GM21360 (cell line): ENCODE results near the gene TMA7B.
A peak's percentile ranks its signal among the peaks of the same experiment; 100 is the strongest.
"Not testable (repeated sequence)": the region's sequence is repeated elsewhere in the genome, so short reads cannot be mapped to it uniquely, and the experiment has no call there.

ENCODE experiments used
- ATAC-seq: cut with Tn5 transposase; IDR thresholded peaks from one replicate; pipeline ENCODE4 v1.9.1; 2021; ENCODE audit warnings: mild to moderate bottlenecking, moderate library complexity; ENCODE audit not compliant: unreplicated experiment

The TMA7B gene

DNA sequence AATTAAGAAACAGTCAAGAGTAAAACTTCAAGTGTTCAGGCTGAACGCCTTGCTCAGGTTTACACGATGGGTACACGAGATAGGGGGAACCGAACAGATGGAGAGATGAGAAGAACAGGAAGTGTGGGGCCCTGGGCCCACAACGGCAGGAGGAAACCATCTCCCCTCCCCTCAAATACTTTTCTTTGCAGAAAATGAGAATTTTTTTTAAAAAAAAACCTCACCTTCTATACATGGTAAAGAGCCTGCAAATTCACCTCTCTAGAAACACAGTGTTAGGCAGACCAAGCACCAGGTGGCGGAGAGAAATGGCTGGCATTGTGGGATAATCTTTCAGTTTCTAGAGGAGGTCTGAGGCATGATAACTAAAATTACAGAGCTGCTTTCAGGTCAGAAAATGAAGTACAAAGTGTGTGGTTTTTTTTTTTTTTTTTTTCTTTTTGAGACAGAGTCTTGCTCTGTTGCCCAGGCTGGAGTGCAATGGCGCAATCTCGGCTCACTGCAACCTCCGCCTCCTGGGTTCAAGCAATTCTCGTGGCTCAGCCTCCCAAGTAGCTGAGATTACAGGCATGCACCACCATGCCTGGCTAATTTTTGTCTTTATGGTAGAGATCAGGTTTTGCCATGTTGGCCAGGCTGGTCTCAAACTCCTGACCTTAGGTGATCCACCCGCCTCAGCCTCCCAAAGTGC is 8.4 kb upstream of the TMA7B start:
- ATAC-seq = not testable (repeated sequence)

DNA sequence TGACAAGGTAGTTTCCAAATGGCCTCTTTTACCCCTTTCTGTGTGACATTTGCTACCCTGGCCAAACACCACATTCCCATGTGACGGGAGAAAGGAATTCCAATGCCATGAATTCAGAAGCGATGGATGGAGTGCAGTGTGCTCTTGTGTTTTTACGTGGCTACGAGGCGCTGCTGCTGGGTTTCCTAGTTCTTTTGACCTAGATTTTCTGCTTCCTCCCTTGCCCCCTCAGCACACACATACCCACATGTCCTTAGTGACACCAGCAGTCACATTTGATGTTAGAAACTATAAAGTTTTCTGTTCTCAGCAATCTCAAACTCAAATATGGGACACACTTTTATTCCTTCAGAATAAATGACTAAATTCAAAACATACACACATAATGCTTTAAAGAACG is 7.8 kb upstream of the TMA7B start:
- no peak for ATAC-seq

DNA sequence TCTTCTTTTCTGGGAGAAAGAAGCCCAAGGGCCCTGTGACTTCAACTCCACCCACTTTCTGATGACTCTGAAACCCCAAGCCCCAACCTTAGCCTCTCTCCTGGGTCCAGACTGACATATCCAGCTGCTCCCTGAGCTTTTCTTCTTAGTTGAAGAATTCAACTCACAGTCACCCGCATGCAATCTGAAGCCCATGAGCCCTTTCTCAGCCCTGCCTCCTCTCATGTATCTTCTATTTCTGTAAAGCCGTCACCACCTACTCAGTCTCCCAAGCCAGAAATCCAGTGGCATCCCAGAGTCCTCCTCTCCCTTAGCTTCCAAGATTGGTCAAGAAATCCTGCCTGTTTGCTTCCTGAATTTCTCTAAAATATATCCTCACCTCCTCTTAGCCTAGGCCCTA is 7.1 kb upstream of the TMA7B start:
- ATAC-seq = no peak

DNA sequence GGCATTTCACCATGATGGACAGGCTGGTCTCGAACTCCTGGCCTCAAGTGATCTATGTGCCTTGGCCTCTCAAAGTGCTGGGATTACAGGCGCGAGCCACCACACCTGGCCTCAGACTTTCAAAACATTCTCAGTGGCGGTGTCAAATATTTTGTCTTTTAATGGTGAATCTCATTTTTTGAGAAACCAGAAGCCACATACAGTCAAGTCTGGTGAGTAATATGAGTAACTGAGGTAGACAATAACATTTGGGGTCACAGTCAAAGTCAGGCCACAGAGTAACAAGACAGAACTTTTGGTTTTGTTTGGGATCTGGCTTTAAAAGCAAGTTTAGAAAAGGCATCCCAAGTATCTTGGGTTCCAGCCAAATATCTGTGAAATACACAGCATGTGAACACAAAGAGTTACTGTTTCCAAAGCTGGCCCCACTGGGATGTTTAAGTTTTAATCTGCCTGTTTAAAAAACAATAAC is 5.6 kb upstream of the TMA7B start:
- no peak for ATAC-seq

GRCh38 chr22:39955675-39956074 is 4.5 kb upstream of the TMA7B start:
- no peak for ATAC-seq

DNA sequence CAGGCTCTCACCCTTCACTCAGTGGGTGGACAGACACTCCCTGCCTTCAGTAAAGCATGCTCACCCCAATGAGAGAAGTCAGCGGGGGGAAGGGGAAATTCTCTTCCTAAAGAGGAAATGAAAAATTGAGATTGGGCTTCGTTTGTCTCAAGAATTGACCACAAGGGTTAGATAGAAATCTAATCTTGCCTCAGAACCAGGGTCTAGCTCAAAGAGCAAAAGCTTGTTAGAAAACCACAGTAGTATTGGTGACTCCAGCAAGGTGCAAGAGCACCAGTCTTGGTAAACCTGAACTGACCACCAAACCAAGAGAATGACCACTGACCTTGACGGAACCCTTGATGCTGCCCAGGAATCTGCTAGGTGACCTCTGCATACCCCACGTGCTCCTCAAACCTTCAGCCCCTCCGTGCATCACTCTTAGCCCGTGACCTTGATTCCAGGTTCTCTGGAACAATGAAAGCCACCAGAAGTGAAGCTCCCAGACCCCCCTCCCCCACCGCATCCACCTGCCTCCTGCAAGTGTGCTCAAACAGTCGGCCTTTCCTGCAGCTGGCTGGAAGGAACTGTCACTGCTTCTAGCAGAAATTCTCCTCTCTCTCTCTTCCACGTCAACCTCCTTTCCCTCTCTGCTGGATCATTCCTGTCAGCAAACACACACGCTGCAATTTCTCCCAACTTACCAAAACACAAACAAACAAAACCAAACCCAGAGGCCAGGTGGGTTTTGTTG is 3.1 kb upstream of the TMA7B start:
- ATAC-seq = no peak

DNA sequence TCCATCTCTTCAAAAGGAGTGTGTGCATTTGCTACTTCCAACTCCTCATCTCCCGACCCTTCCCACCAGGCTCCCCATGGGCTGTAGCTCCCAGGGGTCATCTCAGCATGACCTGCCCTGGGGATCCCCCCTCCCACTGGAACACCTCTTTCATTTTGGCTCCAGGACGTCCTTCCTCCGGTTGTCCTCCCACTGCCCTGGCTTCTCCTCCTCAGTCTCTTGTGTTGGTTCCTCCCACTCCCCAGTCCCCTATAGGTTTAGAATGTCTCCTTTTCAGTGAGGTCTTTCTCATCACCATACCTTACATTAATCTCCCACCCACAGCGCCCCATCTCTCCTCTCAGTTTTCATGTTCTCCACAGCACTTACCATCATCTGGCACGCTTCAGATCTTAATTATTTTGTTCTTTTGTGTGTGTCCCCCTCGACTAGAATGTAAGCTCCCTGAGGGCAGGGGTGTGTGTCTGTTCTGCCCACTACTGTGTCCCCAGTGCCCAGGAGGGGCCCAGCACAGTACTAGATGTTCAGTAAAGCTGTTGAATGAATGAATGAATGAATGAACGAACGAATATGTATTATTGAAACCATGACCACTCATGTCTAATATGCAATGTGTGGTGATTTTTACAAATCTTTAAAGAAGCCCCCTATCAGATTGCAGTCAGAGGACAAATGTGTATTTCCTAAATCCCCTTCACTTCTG is 2.0 kb upstream of the TMA7B start:
- no peak for ATAC-seq

DNA sequence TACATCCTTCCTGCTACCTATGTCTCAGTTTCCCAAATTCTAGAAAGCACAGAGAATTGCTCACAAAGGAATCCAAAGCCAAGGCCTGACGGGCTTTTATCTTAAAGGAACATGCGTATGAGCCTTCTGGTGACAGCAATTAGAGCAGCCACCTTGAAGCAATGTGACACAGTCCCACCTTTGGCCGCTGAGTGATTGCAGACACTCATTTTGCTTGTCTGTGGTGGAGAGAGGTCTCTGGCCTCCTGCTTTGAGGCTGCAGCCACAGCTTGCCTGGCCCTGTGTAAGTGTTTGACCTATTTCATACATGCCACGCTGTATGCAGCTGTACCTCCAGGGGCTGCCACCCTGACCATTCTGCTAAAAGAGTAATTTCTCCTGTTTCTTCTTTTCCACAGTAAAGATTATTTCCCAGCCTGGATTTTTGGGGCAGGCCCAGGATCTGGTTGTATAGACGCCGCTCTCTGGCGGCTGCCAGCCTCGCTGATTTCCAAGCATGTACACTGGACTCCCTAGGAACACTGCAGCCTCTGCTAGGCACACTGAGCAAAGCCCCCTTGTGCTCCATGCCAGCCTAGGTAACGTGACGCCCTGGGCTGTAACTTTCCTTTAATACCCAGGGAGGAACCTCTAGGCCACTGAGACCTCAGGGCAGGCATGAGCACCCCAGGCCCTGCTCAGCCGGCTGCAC is 1.1 kb upstream of the TMA7B start:
- ATAC-seq = no peak

DNA sequence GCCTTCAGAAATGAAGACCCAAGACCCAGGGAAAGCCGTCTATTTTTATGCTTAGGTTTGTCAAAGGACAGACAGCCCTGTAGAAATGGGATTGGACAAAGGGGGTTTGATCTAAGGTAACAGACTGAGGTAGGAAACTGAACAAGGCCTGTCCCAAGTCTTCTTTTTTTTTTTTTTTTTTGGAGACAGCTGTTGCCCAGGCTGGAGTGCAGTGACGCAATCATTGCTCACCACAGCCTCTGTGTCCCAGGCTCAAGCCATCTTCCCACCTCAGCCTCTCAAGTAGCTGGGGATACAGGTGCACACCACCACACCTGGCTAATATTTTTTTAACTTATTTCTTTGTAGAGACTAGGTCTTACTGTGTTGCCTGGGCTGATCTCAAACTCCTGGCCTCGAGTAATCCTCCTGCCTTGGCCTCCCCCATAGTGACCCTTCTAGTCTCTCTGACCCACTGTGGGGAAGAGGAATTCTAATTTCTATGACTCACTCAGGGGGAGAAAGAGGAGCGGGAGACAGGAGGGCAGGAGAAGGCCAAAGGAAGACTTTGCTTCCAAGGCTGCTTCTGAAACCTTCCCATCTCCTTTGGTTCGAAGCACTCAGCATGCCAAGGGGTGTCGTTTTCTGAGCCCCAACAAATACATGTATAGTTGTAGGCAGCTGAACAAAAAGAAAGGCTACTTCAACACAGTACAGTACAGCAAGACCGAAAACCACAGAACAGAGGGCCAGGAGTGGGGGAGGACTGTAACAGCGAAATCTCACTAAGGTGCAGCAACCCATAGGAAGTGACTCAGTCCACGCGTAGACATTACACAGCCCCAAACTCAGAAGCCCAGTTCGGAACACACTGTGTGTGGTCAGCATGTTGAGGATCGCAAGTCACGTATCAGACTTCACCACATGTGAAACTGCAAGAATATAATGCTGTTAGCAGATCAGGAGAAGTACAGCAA is 872 bp downstream of the TMA7B start:
- ATAC-seq = peak; percentile 56

- ATAC-seq = no peak
Measured at GRCh38 chr22:39962071-39962470, 1.9 kb downstream of the TMA7B start.

- no peak for ATAC-seq
Measured at GRCh38 chr22:39965748-39966147, 5.6 kb downstream of the TMA7B start.

GRCh38 chr22:39966470-39966869 is 6.3 kb downstream of the TMA7B start:
- no peak for ATAC-seq

DNA sequence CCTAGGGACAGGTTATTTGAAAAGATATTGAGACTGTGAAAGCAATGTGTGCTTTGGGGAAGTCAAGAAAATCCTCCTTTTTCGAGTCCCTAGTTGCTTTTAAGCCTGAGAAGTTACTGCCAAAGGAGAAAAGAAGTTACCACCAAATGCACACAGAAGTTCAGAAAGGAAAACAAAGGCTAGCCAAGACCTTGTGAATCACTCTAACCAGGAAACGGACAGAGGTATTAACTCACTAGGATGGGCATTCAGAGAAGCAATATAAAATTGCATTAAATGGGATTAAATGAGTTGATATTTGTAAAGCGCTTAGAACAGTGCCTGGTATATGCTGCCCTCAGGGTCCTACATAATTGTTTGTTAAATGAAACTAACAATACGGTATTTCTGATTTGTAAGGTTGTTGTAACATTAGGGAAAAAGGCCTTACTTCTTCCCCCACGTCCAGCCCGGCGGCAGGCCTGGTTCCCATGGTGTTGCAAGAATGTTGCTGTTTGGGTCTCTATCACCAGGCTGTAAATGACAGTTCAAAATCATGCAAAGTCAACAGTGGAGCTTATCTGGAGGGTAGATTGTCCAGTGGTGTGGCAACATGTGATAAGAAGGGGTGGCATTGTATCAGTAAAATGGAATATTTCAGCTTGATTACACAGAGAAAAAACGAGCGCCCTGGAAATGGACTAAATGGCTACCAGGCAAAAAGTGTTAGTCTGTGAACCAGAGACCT is 7.1 kb downstream of the TMA7B start:
- no peak for ATAC-seq

GRCh38 chr22:39967996-39968972 is 8.1 kb downstream of the TMA7B start:
- no peak for ATAC-seq

- ATAC-seq = no peak
Measured at GRCh38 chr22:39970742-39971141, 10.5 kb downstream of the TMA7B start.

GRCh38 chr22:39972641-39973040 is 12.4 kb downstream of the TMA7B start:
- ATAC-seq = no peak

DNA sequence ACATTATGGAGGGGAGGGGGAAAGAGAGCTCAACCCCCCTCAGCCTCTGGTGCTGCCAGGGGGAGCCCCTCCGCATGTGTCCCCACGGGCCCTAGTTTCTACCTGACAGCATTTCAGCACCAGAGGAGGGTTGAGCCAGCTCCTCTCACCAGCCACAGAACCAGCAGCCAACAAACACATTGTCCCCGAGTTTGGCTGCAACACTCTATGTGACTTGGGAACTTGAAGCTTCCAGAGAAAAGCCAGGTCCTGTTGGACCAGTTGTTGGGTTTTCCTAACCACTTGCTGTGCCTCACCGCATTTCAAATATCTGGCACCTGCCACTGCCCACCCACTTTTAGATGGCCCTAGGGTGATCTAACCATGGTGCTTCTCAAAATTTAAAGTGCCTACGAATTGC is 13.5 kb downstream of the TMA7B start:
- ATAC-seq = no peak

- ATAC-seq = no peak
Measured at GRCh38 chr22:39974065-39974464, 13.9 kb downstream of the TMA7B start.
